SIG-M5 treated with dmso at 0.1 percent for 504 hours (cell line): ENCODE data around the gene ZC3H18.

Experiments used
- DNase-seq: peaks from one replicate; lab custom pipeline; 2025; ENCODE audit not compliant: unreplicated experiment; lab: John Stamatoyannopoulos, UW

The ZC3H18 gene

DNA sequence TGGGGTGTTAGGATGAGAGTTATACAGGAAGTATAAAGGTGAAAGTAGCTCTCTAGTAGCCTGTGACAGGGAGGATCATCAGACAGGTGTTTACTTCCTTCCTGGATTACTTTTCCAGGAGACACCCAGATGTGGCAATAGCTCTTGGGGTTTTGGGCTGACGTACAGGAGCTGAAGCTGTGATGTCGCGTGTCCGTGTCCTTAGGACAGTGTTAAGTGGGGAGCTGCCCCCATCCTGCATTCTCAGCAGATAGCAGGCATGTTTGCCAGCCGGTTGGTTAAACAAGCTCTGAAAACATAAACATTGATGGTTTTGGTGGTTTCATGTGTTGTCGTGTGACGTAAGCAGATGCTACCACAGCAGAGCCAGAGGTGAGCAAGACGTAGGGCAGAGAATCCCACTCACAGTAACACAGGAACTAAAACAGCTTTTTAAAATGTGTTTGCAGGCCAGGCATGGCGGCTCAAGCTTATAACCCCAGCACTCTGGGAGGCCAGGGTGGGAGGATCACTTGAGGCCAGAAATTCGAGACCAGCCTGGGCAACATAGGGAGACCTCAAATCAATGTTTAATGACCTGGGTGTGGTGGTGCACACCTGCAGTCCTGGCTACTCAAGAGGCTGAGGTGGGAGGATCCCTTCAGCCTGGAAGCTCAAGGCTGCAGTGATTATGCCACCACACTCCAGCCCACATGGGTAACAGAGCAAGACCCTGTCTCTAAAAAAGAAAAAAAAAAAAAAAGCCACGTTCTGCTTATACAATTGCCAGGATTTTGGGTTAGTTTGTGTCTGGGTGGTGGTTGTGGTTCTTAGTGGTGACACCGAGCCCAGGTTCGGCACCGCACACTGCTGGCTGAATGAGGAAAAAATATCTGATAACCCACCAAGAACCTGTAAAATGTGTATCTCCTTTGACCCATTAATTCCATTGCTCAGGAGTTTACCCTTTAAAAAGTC is 49.9 kb downstream of the ZC3H18 start:
- DNase-seq, result no peak

DNA sequence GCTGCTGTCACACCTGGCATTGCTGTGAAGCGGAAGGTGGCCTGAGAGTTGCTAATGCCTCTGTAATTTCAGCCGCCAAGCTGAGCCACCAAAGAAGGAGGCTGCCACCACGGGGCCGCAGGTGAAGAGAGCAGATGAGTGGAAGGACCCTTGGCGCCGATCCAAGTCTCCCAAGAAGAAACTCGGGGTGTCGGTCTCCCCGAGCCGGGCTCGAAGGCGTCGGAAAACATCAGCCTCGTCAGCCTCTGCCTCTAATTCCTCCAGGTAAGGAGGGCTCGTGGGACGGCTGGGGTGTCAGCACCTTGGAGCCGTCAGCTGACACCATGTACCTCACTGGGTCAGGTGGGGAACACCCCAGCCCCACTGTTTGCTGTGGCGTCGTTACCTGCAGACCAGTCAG is 51.9 kb downstream of the ZC3H18 start:
- DNase-seq, result no peak

DNA sequence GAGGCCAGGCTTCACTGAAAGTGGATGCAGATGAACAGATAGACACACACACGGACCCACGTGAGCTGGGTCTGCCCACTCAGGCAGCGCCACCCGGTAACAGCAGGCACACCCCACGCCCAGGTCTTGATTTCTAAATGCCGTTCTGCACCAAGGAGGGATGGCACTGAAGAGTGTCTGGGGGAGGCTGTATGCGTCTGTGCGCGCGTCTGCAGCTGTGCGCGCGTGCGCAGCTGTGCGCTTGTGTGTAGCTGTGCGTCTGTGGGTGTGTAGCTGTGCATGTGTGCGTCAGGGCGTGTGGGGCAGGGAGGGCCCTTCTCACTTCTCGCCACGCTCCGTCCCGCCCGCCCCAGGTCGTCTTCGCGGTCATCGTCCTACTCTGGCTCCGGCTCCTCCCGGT is 52.7 kb downstream of the ZC3H18 start:
- DNase-seq, result no peak

DNA sequence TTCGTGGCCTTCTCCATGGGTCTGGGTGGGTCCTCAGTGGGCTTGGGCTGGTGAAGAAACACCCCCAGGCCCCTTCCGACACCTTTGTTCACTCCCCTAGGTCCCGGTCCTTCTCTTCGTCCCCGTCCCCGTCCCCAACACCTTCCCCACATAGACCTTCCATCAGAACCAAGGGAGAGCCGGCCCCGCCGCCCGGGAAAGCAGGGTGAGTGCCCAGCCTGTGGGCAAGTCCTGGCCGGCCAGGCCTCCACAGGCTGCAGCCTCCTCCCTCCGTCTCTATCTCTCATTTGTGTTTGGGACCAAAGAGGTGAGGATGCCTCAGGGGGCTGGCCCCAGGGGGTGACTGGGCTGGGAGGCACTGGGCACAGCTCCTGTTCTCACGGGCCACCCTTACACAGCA is 53.7 kb downstream of the ZC3H18 start:
- DNase-seq, result no peak

DNA sequence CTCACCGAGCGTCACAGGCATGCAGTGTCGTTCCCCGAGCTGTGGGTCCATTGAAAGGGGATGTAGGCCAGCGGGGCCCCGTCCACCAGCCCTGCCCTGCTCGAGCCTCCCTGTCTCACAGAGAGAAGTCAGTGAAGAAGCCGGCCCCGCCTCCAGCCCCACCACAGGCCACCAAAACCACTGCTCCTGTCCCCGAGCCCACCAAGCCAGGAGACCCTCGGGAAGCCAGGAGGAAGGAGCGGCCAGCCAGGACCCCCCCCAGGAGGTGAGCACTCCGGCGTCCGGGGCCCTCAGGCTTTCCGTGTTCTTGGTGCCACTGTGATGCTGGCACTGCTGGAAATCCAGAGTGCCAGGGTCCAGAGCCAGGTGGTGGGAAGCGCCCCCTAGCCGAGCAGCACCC is 54.3 kb downstream of the ZC3H18 start:
- no peak for DNase-seq

DNA sequence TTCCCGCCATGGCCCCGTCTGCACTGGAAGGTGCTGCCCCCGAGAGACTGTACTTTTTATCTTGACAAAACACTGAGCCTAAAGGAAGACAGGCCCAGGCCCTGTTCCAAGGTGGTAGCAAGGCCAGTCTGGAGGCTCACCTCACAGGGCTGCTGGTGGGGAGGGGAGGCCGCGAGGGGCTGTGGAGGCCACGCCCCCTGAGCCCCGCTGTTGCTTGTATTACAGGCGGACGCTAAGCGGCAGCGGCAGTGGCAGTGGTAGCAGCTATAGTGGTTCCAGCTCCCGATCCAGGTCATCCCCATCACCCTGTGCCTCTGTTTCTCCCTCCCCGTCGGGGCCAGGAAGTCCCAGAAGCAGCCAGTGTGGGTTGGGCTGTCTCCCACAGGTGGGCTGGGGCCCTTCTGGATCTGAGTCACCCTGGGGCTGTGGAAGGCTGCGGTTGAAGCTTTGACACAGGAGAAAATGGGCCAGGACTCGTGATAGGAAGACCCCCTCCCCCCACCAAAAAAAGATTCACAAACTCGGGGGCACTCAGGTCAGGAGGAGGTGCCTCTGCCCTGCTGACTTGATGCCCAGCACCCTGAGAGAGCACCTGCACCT is 54.9 kb downstream of the ZC3H18 start:
- DNase-seq, result no peak

DNA sequence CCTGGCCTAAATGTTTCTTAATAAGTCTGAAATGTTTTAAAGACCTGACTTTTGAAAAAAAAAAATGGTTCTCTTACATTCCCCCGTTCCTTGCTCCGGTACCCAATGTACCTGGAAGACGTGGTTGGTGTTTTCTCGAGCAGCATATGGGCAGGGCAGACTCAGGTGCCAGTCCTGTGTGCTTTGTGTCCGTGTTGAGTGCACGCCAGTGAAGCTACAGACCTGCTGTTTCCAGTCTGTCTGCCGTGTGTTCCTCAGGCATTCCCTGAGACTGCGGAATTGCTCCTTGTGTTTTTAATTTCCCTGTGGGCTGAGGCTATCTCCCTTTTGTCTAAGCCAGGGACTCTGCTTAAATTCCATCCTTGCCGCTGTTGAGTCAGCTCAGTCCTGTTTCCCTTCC is 56.4 kb downstream of the ZC3H18 start:
- DNase-seq, result no peak

DNA sequence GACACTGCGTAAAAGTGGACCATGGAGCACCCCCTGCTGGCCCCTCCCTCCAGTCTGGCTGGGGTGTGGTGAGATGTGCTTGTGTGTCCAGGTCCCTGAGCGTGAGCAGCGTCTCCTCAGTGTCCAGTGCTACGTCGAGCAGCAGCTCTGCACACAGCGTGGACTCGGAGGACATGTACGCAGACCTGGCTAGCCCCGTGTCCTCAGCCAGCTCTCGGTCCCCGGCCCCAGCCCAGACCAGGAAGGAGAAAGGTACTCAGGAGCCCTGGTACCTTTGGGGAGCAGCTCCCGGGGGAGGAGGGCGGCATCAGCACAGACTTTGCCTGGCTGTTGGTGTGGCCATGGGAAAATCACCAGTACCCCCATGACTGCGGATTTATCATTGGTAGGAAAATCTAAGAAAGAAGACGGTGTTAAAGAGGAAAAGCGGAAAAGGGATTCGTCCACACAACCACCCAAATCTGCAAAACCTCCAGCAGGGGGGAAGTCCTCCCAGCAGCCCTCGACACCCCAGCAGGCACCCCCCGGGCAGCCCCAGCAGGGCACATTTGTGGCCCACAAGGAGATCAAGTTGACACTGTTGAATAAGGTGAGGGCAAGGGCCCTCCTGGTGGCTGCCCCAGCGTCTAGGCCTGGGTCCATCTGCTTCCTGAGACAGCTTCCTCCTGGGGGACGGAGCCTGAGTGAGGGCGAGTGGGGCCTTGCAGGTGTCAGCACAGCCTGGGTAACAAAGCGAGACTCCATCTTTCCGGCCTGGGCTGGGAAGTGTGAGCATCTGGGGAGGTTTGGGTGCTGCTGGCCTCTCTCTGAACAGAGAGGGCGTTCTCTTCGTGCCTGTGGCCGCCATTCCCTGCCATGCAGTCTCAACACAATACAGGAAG is 57.6 kb downstream of the ZC3H18 start:
- DNase-seq, result no peak

DNA sequence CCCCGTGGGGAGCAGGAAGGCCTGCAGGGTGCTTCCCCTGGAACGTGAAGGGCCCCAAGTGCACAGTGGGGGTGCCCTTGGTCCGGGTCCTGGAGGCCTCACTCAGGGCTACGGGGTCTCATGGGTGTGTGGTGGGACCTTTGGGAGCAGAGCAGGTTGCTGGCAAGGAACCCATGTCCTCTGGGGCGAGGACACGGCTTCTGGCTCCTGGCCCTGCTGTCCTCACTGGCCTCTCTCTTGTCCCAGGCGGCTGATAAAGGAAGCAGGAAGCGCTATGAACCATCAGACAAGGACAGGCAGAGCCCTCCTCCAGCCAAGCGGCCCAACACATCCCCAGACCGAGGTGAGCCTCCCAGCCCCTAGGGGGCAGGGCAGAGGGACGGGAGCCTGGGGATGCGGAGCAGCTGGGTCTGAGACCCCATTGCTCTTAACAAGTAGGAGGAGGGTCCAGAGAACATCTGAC is 58.3 kb downstream of the ZC3H18 start:
- DNase-seq, result no peak

DNA sequence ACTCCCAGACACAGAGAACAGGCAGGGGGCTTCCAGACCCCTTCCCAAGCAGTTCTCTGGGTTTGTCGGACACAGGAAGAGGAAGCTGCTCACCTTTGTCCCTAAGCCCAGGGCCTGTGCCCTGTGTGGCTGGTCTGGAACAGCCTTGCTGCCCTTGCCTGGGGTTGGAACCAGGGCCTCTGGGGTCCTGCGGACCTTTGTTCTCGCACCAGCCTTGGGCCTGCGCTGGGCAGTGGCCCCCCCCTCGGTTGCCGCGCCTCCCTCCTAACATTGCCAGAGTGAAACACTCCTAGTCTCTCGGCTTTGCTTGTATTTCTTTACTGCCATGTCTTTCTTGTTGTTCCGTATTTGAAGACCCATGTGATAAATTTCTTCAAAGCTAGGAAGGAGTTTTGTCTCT is 59.6 kb downstream of the ZC3H18 start:
- DNase-seq, result no peak

DNA sequence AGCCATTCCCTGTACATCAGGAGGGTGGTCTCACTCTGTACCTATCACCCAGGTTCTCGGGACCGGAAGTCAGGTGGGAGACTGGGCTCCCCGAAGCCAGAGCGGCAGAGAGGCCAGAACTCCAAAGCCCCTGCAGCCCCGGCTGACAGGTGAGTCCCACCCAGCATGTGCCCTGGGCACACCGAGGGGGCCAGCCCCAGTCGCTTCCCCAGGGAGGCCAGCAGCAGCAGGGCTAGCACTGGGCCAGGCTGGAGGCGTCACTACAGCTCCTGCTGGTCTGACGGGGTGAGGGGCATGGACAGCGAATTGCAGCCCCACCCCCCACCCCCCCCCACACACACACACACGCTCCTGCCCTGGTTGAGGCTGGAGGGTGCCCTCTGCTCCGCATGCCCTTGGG is 60.2 kb downstream of the ZC3H18 start:
- DNase-seq, result no peak

DNA sequence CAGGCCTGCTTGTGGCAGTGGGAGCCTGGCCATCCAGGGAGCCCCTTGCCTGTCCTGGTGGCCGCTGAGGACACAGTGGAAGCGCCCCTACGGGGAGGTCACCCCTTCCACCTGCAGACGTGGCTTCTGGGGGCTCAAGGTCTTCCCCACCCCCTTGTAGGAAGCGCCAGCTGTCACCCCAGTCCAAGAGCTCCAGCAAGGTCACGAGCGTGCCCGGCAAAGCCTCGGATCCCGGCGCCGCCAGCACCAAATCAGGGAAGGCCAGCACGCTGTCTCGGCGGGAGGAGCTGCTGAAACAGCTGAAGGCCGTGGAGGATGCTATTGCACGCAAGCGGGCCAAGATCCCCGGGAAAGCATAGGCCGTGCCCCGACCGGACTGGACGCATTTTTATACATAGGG is 60.7 kb downstream of the ZC3H18 start:
- no peak for DNase-seq

DNA sequence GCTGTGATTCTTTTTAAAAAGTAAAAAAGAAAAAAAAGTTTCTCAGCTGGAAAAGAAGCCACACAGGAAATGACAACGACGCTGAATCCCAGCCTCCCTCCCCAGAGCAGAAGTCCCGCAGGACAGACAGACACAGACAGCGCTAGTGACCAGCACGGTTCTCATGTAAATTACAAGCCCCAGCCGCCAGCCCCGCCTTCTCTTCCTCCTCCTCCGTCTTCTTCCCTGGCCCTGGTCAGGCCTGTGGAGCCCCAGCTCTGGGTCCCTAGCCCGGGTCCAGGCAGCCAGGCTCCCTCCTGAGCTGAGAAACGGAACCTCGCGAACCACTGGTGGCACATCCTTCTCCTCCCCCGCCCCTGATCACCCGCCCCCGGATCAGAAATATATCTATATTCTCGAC is 61.2 kb downstream of the ZC3H18 start:
- DNase-seq, result no peak

DNA sequence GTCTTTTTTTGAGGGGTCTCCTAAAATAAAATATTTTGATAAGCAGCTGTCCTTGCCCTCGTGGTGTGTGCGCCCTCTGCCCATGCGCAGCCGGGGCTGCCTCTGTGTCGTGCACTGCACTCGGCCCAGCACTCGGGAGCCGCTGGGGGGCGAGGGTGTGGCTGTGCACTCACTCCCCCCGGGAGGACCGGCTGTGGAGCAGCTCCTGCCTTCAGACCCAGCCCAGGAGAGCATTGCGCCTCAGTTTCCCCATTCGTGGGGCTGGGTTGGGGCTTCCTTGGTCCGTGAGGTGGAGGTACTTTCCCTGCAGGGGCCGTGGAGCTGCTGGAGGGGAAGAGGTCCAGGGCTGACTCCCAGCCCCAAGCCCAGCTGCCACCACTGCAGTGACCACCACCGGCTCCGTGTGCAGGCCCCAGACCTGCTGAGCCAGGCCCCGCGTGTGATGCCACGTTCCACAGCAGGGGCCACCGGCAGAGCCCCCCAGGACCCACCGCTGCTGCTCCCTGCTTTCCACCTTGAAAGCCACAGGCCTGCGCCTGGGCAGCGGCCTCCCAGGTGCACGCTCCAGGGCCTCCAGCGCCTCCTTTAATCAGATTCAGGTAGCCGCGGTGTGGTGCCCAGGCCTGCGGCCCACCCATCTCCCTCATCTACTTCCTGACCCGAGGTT is 61.9 kb downstream of the ZC3H18 start:
- no peak for DNase-seq

DNA sequence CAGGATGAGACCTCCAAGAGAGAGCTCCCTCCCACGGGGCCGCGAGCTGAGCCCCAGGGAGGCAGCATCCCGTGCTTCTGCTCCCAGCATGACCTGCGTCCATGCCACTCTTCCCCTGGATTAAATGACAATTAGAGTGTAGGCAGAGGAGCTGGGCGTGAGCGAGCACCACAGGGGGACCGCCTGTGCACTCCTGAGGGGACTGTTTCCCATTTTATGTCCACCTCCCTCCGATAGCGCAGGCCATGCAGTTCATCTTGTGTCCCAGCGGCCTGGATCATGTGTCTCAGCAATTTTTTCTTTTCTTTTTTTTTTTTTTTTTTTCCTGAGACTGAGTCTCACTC is 62.4 kb downstream of the ZC3H18 start:
- no peak for DNase-seq

DNA sequence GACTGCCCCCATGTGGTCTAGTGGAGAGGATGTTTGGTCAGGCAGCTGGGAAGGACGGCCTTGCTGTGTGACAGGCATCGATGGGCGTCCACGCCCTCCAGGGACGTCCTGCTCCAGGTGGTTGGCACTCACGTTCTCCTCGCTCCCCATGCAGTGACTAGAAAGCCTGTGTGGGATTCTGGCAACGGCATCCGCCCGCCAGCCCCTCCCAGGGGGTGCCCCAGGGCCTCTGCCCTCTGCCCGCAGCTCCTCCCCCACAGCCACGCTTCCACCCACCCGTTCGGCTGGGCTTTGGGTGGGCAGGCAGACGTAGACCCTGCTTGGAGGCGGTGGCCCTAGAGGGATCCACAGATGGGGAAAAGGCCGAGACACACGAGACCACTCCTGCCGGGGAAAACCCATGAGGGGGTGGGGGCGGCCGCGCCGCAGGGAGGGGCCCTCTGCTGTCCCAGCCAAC is 63.5 kb downstream of the ZC3H18 start:
- no peak for DNase-seq

DNA sequence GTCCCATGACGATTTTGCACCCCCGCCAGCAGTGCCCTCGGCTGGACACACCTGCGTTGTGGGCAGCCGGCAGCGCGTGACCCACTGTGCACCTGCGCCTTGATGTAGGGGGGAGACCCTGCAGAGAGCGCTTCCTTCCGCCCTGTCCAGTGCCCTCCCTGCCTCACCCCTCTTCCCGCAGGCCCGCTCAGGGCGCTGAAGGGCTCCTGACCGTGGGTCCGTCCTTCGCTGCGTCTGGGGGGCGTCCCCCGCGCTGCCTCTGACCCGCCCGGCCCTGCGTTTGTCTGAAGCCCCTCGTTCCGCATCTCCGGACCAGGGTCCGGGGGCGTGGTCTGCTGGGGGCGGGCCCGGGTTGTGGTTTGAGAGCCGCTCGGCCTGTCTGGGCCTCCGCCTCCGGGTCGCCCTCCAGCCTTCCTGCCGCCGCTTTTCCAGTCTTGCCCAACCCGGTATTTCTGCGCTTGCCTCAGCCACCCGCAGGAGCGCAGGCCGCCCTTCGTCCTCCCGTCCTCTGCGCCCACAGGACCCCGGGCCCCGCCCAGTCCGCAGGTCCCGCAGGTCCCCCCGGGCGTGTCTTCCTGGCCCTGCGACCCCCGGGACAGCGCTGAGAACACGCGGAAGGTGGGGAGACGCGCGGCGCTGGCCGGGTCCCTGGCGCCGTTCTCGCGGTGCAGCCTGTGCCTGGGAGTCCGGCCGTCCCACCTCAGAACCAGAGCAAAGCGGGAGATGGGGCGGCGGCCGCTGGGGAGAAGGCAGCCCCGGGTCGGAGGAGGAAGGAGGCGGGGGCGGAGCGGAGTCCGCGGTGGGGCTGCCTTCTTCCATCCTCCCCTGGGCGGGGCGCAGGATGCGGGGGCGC is 64.2 kb downstream of the ZC3H18 start:
- peak; percentile 13 for DNase-seq

DNA sequence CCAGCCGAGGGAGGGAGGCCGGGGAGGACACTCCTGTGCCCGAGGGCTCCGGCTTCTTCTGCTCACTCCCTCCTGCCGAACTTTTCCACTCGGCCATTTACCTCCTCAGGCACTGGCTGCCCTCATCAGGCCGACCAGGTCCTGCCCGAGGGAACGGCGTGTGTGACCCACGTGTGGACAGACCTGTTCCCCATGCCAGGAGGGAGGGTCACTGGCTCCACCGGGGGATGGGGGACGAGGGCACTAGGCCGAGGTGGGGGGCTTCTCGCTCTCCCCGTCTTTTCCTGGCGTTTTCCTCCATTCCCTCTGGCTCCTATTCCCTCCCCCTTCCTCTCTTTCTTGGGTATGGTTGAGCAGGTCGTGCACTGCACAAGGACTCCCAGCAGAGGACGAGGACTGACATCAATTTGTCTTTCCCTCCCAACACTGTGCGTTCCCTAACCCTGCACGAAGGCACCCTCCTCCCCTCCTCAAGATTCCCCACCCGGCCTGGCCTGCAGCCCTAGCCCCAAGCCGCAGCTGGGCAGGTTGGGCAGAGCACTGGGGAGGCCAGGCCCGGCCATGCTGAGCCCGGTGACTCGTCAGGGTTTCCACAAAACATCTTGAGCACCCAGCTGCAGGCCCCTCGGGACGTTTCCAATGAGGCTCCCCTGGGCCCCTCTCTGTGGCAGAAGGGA is 64.9 kb downstream of the ZC3H18 start:
- no peak for DNase-seq

DNA sequence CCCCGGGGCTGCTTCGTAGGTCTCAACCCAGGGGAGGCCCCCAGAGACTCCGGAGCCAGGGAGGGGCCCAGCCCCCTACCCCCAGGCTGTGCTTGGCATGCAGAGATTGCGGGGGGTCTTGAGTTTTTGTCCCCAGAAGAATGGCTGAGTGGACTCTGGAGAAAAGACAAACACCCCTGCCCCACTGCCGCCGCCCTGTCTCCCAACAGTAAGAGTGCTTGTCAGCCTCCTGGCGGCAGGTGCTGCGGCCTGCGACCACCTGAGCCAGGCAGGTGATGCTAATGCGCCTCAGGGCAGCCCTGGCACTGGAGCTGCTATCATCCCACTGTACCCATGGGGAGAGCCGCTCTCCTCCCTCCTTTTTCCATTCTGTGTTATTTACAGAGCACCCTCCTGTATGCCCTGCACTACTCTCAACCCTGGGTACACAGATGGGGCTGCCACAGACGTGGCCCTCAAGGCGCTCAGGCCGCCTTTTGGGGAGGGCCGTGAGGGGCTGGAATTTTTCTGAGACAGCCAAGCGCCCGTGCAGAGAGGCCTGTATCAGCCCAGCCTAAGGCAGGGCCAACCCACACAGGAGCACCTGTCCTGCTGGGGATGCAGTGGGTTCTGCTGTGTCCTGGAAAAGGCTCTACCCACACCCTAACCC is 65.6 kb downstream of the ZC3H18 start:
- no peak for DNase-seq
